Parathyroid adenoma (tissue), 2 donors: ENCODE data around the gene LRP6.
"Not testable (repeated sequence)": the region's sequence is repeated elsewhere in the genome, so short reads cannot be mapped to it uniquely, and the experiment has no call there.

Experiments used
- H2AFZ ChIP-seq: fragments of 300-600 bp; sonication (generic); one replicate; pipeline ENCODE4 v1.7.0; 2017; ENCODE audit warnings: antibody characterized with exemption, mild to moderate bottlenecking
- H3K27ac ChIP-seq: fragments of 300-600 bp; sonication (generic); one replicate; pipeline ENCODE4 v1.7.0; 2017
- H3K27me3 ChIP-seq: fragments of 300-600 bp; sonication (generic); one replicate; pipeline ENCODE4 v1.7.0; 2017; ENCODE audit warnings: low read length; ENCODE audit not compliant: control insufficient read depth, insufficient read depth
- H3K36me3 ChIP-seq: fragments of 300-600 bp; sonication (generic); one replicate; pipeline ENCODE4 v1.7.0; 2017; ENCODE audit warnings: low read length; ENCODE audit not compliant: control insufficient read depth, insufficient read depth
- H3K4me1 ChIP-seq: fragments of 300-600 bp; sonication (generic); one replicate; pipeline ENCODE4 v1.7.0; 2017; ENCODE audit warnings: control low read depth
- H3K4me2 ChIP-seq: fragments of 300-600 bp; sonication (generic); one replicate; pipeline ENCODE4 v1.7.0; 2017; ENCODE audit warnings: low read length
- H3K4me3 ChIP-seq: fragments of 300-600 bp; sonication (generic); one replicate; pipeline ENCODE4 v1.7.0; 2017; ENCODE audit warnings: low read depth, low read length
- H3K79me2 ChIP-seq: fragments of 300-600 bp; sonication (generic); one replicate; pipeline ENCODE4 v1.7.0; 2017; ENCODE audit warnings: control low read depth
- H3K9ac ChIP-seq: fragments of 300-600 bp; sonication (generic); one replicate; pipeline ENCODE4 v1.7.0; 2017; ENCODE audit warnings: mild to moderate bottlenecking
- H3K9me3 ChIP-seq: fragments of 300-600 bp; sonication (generic); one replicate; pipeline ENCODE4 v1.7.0; 2017; ENCODE audit warnings: low read length; ENCODE audit not compliant: control insufficient read depth
- CTCF ChIP-seq: fragments of 300-600 bp; sonication (generic); IDR thresholded peaks from one replicate; pipeline ENCODE4 v1.7.0; 2017; ENCODE audit warnings: antibody characterized with exemption, mild to moderate bottlenecking
- donor health status: primary hyperparathyroidism.

The LRP6 gene

GRCh38 chr12:12157424-12157823 is 109.4 kb downstream of the LRP6 start:
- no peak overlapping the region for H3K27ac ChIP-seq
- no peak for TF ChIP-seq CTCF
- no peak overlapping the region for H2AFZ ChIP-seq
- H3K4me1 ChIP-seq = no peaks in the 10 kb centered on the region
- H3K9me3 ChIP-seq = no peaks in the 10 kb centered on the region
- H3K9ac ChIP-seq = no peak overlapping the region
- no peaks in the 10 kb centered on the region for H3K36me3 ChIP-seq
- no peak overlapping the region for H3K4me2 ChIP-seq
- H3K4me3 ChIP-seq = no peak overlapping the region
- H3K27me3 ChIP-seq = no peaks in the 10 kb centered on the region
- no peaks in the 10 kb centered on the region for H3K79me2 ChIP-seq

- no peak for TF ChIP-seq CTCF
- no peak overlapping the region for H3K9ac ChIP-seq
Observed at GRCh38 chr12:12156828-12157227, 110.0 kb downstream of the LRP6 start.

GRCh38 chr12:12156116-12156515 is 110.7 kb downstream of the LRP6 start:
- no peak for TF ChIP-seq CTCF
- Histone ChIP-seq H3K4me3 (no peak overlapping the region), H3K9ac (no peak overlapping the region), H3K36me3 (no peaks in the 10 kb centered on the region), H3K27ac (no peak overlapping the region), H3K79me2 (no peaks in the 10 kb centered on the region), H3K27me3 (no peaks in the 10 kb centered on the region), H2AFZ (no peak overlapping the region), H3K9me3 (no peaks in the 10 kb centered on the region), H3K4me1 (no peaks in the 10 kb centered on the region), H3K4me2 (no peak overlapping the region)

More at GRCh38 chr12:12156828-12157227, 110.0 kb downstream of the LRP6 start:
- no peak overlapping the region for H3K27ac ChIP-seq
- no peaks in the 10 kb centered on the region for H3K36me3 ChIP-seq
- no peaks in the 10 kb centered on the region for H3K79me2 ChIP-seq
- H3K27me3 ChIP-seq = no peaks in the 10 kb centered on the region
- no peak overlapping the region for H3K4me3 ChIP-seq
- H3K4me2 ChIP-seq = no peak overlapping the region
- no peak overlapping the region for H2AFZ ChIP-seq
- no peaks in the 10 kb centered on the region for H3K9me3 ChIP-seq
- H3K4me1 ChIP-seq = no peaks in the 10 kb centered on the region

GRCh38 chr12:12153596-12153995 is 113.2 kb downstream of the LRP6 start:
- Histone ChIP-seq H3K9ac (no peak overlapping the region), H3K27ac (no peak overlapping the region), H3K36me3 (no peaks in the 10 kb centered on the region), H3K4me3 (no peak overlapping the region), H3K9me3 (no peaks in the 10 kb centered on the region), H3K4me2 (no peak overlapping the region), H3K4me1 (no peaks in the 10 kb centered on the region), H2AFZ (no peak overlapping the region), H3K27me3 (no peaks in the 10 kb centered on the region), H3K79me2 (no peaks in the 10 kb centered on the region)
- no peak for TF ChIP-seq CTCF

GRCh38 chr12:12147111-12147510 is 119.7 kb downstream of the LRP6 start:
- Histone ChIP-seq H3K4me1 (no peaks in the 10 kb centered on the region), H2AFZ (no peak overlapping the region), H3K79me2 (peaks cover 2% of the 10 kb centered on the region), H3K9me3 (no peaks in the 10 kb centered on the region), H3K27ac (no peak overlapping the region), H3K36me3 (no peaks in the 10 kb centered on the region), H3K27me3 (no peaks in the 10 kb centered on the region), H3K4me3 (no peak overlapping the region), H3K4me2 (no peak overlapping the region), H3K9ac (no peak overlapping the region)
- no peak for TF ChIP-seq CTCF

- not testable (repeated sequence) for H3K36me3 ChIP-seq, H3K4me3 ChIP-seq
Observed at GRCh38 chr12:12144531-12144930, 122.3 kb downstream of the LRP6 start.

More at GRCh38 chr12:12144531-12144930, 122.3 kb downstream of the LRP6 start:
- not testable (repeated sequence) for H2AFZ ChIP-seq, H3K27me3 ChIP-seq, H3K27ac ChIP-seq, H3K4me2 ChIP-seq, H3K4me1 ChIP-seq, H3K79me2 ChIP-seq, H3K9ac ChIP-seq, H3K9me3 ChIP-seq
